Left renal pelvis (tissue), 4 donors: Measurements from ENCODE around the gene DMRTC2. TPM values are rescaled to one million over a fixed set of nuclear protein-coding genes. Genes with fewer than 3 reads are reported as not detected.

Source experiments
- DNase-seq, 4 donors: peaks; one replicate each; pipeline ENCODE4 v3.0.0-alpha.2; 2013; ENCODE audit warnings: low read depth in 4 of 4, low spot score in 3 of 4
- polyA plus RNA-seq, 4 donors: library from polyadenylated mRNA; unstranded; fragments of 120-200 nt; gene quantifications; one replicate each; pipeline ENCODE4 v1.2.1, GENCODE V29; 2013; ENCODE audit not compliant: insufficient read length in 4 of 4

The DMRTC2 gene
- polyA plus RNA-seq, 4 donors: not detected

DNA sequence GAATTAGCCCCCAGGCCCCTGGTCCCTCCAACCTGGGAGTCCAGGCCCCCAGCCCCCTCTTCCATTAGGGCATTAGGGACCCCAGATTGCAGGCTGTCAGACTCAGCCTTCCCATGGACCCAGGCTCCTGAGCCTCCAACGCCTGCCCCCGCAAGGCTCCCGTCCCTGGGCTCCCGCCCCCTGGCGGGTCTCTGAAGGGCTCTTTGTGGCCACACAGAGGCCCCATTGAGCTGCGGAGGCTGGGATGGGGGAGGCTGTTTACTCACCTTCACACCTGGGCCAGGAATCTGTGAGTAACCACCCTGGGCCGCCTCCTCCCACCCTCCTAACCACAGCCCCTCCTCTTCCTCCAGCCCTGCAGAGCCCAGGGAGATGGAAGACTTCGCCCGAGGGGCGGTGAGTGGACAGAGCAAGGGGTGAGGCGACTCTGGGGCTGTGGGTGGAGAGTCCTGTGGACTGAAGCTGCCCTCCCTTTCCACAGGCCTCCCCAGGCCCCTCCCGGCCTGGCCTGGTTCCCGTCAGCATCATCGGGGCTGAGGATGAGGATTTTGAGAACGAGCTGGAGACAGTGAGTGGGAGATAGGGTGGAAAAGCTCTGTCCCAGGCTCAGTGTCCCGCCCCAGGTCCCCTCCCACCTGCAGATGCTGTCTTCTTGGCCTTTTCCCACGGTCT lies 43.0 kb downstream of the DMRTC2 start:
- DNase-seq: no peak

DNA sequence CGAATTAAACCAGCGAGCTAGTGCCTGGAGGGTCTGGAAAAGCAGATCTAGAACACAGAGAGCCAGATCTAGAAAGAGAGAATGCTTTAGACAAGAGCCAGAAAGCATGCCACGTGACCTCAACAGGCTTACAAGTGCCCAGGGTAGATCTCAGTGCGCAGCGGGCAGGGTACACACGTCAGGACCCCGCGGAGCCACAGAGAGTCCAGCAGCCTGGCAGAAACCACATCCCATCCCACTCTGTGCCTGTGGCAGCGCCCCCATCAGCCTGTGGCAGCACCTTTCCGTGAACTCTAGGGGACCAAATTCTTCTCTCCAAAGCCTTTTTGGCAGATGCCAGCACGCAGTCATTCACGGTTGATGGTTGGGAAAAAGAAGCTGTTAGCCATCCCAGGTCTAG lies 44.1 kb downstream of the DMRTC2 start:
- DNase-seq: no peak

DNA sequence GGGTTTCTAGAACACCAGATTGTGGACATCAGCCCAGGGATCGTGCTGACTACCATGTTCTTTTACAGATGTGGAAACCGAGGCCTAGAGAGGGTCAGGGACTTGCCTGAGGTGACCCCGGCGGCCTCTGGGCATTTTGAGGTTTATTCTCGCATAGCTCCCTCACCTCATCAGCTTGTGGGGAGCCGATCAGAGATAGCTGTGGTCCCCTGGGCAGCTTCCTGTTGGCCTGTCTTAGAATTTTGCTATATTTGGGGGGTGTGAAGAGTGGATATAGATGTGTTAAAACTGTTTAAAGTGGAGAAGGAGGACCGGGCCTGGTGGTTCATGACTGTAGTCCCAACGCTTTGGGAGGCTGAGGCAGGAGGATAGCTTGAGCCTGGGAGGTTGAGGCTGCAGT lies 45.1 kb downstream of the DMRTC2 start:
- DNase-seq: no peak

- no peak for DNase-seq
Observed at GRCh38 chr19:41890936-41891335, 46.1 kb downstream of the DMRTC2 start.

GRCh38 chr19:41892173-41892902 lies 47.5 kb downstream of the DMRTC2 start:
- no peak for DNase-seq

GRCh38 chr19:41893899-41894298 lies 49.1 kb downstream of the DMRTC2 start:
- DNase-seq: no peak

DNA sequence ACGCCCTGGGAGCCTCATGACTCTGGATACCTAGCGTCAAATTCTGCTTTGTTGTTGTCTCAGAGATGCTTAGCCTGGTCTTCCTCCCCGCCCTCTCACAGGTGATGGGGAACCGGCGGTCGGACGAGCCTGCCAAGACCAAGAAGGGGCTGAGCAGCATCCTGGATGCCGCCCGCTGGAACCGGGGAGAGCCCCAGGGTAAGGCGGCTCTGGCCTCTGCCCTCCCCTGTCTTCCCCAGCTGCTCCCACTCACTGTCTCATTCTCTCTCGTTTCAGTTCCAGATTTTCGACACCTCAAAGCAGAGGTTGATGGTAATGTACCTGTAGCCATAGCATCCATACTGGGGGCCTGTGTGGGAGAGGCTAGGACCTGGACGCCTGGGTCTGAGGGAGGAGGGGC lies 49.5 kb downstream of the DMRTC2 start:
- DNase-seq: no peak

- DNase-seq: no peak
Observed at GRCh38 chr19:41895745-41896580, 51.1 kb downstream of the DMRTC2 start.

- DNase-seq: no peak
Observed at GRCh38 chr19:41896581-41896942, 51.7 kb downstream of the DMRTC2 start.

DNA sequence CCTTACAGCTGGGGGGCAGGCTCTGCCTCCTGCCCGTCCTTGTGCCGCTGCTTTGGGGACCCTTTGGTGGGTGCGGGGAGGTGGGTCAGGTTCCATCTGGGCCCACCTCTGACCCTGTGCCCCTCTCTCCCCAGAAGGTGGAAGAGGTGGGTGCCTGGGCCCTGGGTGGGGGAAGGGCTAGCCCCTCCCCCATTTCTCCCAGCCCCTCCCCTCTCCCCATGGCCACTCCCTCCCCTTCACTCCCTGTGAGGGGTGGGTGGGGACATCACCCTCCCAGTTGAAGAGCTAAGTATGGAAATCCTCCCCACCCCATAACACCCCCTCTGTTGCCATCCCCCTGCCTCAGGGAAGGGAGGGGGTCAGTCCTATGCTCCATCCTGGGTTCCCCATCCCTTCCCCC lies 52.3 kb downstream of the DMRTC2 start:
- DNase-seq: no peak

GRCh38 chr19:41897820-41898219 lies 53.0 kb downstream of the DMRTC2 start:
- DNase-seq: no peak

DNA sequence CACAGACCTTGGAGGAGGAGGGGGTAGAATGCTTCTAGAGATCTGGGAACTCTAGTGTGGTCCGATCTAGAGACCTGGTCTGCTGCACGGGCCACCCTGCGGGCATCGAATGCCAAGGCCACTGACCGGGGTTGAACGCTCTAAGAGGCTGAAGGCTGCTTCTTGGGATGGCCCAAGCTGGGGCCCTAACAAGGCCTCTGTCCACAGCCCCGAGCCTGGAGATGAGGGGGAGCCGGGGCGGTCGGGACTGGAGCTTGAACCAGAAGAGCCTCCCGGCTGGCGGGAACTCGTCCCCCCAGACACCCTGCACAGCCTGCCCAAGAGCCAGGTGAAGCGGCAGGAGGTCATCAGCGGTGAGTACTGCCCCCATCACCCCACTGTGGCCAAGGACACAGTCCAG lies 53.4 kb downstream of the DMRTC2 start:
- DNase-seq: no peak

Other genes starting within 250 kb of the DMRTC2 start
- gene CEACAM4, start 218.0 kb upstream of the DMRTC2 start, polyA plus RNA-seq: under 1 TPM in 2 of 4 donors, not detected in 2; 0.27 to 0.31 TPM
- gene CEACAM7, start 156.8 kb upstream of the DMRTC2 start, polyA plus RNA-seq: not detected
- under 1 TPM; 0.06 to 0.57 (median 0.09) TPM for gene CEACAM5, start 136.4 kb upstream of the DMRTC2 start, polyA plus RNA-seq
- under 1 TPM in 3 of 4 donors, not detected in 1; 0.11 to 0.26 (median 0.18) TPM for gene CEACAM6, start 89.5 kb upstream of the DMRTC2 start, polyA plus RNA-seq
- gene CEACAM3, start 48.5 kb upstream of the DMRTC2 start, polyA plus RNA-seq: under 1 TPM in 1 of 4 donors, not detected in 3; 0.22 TPM
- not detected for gene LYPD4, start 359 bp upstream of the DMRTC2 start, polyA plus RNA-seq
- gene RPS19, start 15.2 kb downstream of the DMRTC2 start, polyA plus RNA-seq: 1,000 to 10,000 TPM; 1,157 to 1,791 (median 1,238) TPM
- 1 to 10 TPM in 2 of 4 donors, under 1 TPM in 2; 0.62 to 2.3 (median 0.94) TPM for gene CD79A, start 32.2 kb downstream of the DMRTC2 start, polyA plus RNA-seq
- 10 to 100 TPM; 38.2 to 63.3 (median 45.9) TPM for gene ARHGEF1, start 38.1 kb downstream of the DMRTC2 start, polyA plus RNA-seq
- gene ERFL, start 83.4 kb downstream of the DMRTC2 start, polyA plus RNA-seq: under 1 TPM in 3 of 4 donors, not detected in 1; 0.14 to 0.27 (median 0.16) TPM
- gene RABAC1, start 114.3 kb downstream of the DMRTC2 start, polyA plus RNA-seq: 10 to 100 TPM; 58.5 to 87.5 (median 69.5) TPM
- gene ATP1A3, start 149.2 kb downstream of the DMRTC2 start, polyA plus RNA-seq: under 1 TPM in 3 of 4 donors, not detected in 1; 0.26 to 0.69 (median 0.60) TPM
- 10 to 100 TPM; 18.3 to 30.7 (median 21.4) TPM for gene GRIK5, start 225.2 kb downstream of the DMRTC2 start, polyA plus RNA-seq
- gene ZNF574, start 231.1 kb downstream of the DMRTC2 start, polyA plus RNA-seq: 10 to 100 TPM; 12.4 to 16.9 (median 12.9) TPM